Upper lobe of left lung (tissue), 6 donors: ENCODE measurements around the gene NAIF1. TPM values are rescaled to one million over a fixed set of nuclear protein-coding genes. Genes with fewer than 3 reads are reported as not detected.
"Not testable (repeated sequence)": the region's sequence is repeated elsewhere in the genome, so short reads cannot be mapped to it uniquely, and the experiment has no call there.

Experiments
- ATAC-seq, 2 donors: fragments of 200-7000 bp; cut with Tn5 transposase; one replicate each; pipeline ENCODE4 v1.9.1; 2022; ENCODE audit warnings: mild to moderate bottlenecking in 2 of 2, moderate library complexity in 2 of 2; ENCODE audit not compliant: low FRiP score in 2 of 2
- DNase-seq, 2 donors: peaks; one replicate each; pipeline ENCODE4 v3.0.0-alpha.2; 2019 to 2020
- H3K27ac ChIP-seq, 4 donors: fragments of 200-600 bp; sonication (generic); one replicate each; pipeline ENCODE4 v1.5.1; 2016 to 2019
- H3K27me3 ChIP-seq, 4 donors: fragments of 200-600 bp; sonication (generic); one replicate each; pipeline ENCODE4 v1.5.1; 2017 to 2019
- H3K36me3 ChIP-seq, 4 donors: fragments of 200-600 bp; sonication (generic); one replicate each; pipeline ENCODE4 v1.5.1; 2016 to 2019
- H3K4me1 ChIP-seq, 4 donors: fragments of 200-600 bp; sonication (generic); one replicate each; pipeline ENCODE4 v1.5.1; 2018 to 2019
- H3K4me3 ChIP-seq, 4 donors: fragments of 200-600 bp; sonication (generic); one replicate each; pipeline ENCODE4 v1.5.1; 2017 to 2019; ENCODE audit warnings: mild to moderate bottlenecking in 2 of 4, moderate library complexity in 1 of 4
- H3K9me3 ChIP-seq, 4 donors: fragments of 200-600 bp; sonication (generic); one replicate each; pipeline ENCODE4 v1.5.1; 2018 to 2019
- CTCF ChIP-seq, 6 experiments: fragments of 450-650 bp in 4 of 6; fragments of 200-600 bp in 2 of 6; sonication (generic) in 2 of 6; IDR thresholded peaks; one replicate each; pipeline ENCODE4 v1.5.1; 2016 to 2019; ENCODE audit warnings: antibody characterized with exemption in 6 of 6
- EP300 ChIP-seq, 4 donors: sonication (generic); formaldehyde crosslinking; IDR thresholded peaks; one replicate each; pipeline ENCODE4 v1.5.1; 2017; ENCODE audit warnings: antibody characterized with exemption in 4 of 4, control low read depth in 2 of 4
- POLR2A ChIP-seq, 4 donors: fragments of 450-650 bp; IDR thresholded peaks; one replicate each; pipeline ENCODE4 v1.5.1; 2016 to 2017; ENCODE audit warnings: antibody characterized with exemption in 4 of 4, mild to moderate bottlenecking in 2 of 4
- POLR2AphosphoS5 ChIP-seq, 2 donors: sonication (generic); formaldehyde crosslinking; IDR thresholded peaks; one replicate each; pipeline ENCODE4 v1.5.1; 2017; ENCODE audit warnings: antibody characterized with exemption in 2 of 2
- WGBS, 2 donors: methylation state at CpG; one replicate each; pipeline ENCODE4 v1.1.5; 2017 to 2018; 5-methylcytosine and 5-hydroxymethylcytosine counted together
- total RNA-seq, 6 donors: library from RNA; depleted of rRNA in 4 of 6; stranded (reverse); fragments of >200 nt in 4 of 6; gene quantifications; one replicate each; pipeline versions ENCODE4 v1.1.0 to v1.2.1, GENCODE V29; 2016 to 2021
- donor health status: DM: no; HTN: no; CAD: no; lungs with moderate emphysema.
- donor health status: DM: no; HTN: yes; CAD: no; lungs with severe emphysema.

Gene NAIF1
- total RNA-seq, 6 donors from 2014 or later: 8.0 to 37.7 (median 13.0) TPM

GRCh38 chr9:128113526-128114325, 46.6 kb upstream of the NAIF1 start:
- Histone ChIP-seq H3K27me3 (no peaks in the 10 kb centered on the region), H3K9me3 (no peaks in the 10 kb centered on the region), H3K4me1 (peaks cover 3 to 9% (median 7%) of the 10 kb centered on the region in 4 donors), H3K27ac (no peak overlapping the region), H3K36me3 (peaks cover 2 to 12% (median 10%) of the 10 kb centered on the region in 4 donors), H3K4me3 (no peak overlapping the region)
- TF ChIP-seq POLR2AphosphoS5 (IDR thresholded peaks at IDR 0.05) (no peak), POLR2A (IDR thresholded peaks at IDR 0.05) (no peak), EP300 (IDR thresholded peaks at IDR 0.05) (no peak), CTCF (IDR thresholded peaks at IDR 0.05) (no peak)
- peak in 1 of 2 donors; percentile 75 for DNase-seq
- 90 to 96% methylated on average over 8 to 11 of the region's 12 CpGs for WGBS, 2 donors
- ATAC-seq: peak in 1 of 2 donors; percentile 3

- not testable (repeated sequence) for H3K27ac ChIP-seq, DNase-seq, ATAC-seq
Measured at GRCh38 chr9:128111726-128112125, 44.6 kb upstream of the NAIF1 start.

GRCh38 chr9:128109050-128109709, 42.1 kb upstream of the NAIF1 start:
- WGBS, 2 donors: 70 to 77% methylated on average over 18 to 20 of the region's 20 CpGs
- peaks cover 31 to 56% (median 50%) of the 10 kb centered on the region in 4 donors for H3K36me3 ChIP-seq
- H3K27ac ChIP-seq: no peak overlapping the region
- peaks cover 0 to 4% (median 2%) of the 10 kb centered on the region in 4 donors for H3K4me1 ChIP-seq
- DNase-seq: no peak
- H3K4me3 ChIP-seq: no peak overlapping the region
- no peaks in the 10 kb centered on the region for H3K27me3 ChIP-seq
- TF ChIP-seq CTCF (IDR thresholded peaks at IDR 0.05): no peak
- TF ChIP-seq EP300 (IDR thresholded peaks at IDR 0.05): no peak
- TF ChIP-seq POLR2A (IDR thresholded peaks at IDR 0.05): no peak
- TF ChIP-seq POLR2AphosphoS5 (IDR thresholded peaks at IDR 0.05): no peak
- ATAC-seq: no peak
- H3K9me3 ChIP-seq: no peaks in the 10 kb centered on the region

More at GRCh38 chr9:128111726-128112125, 44.6 kb upstream of the NAIF1 start:
- 88 to 94% methylated on average over 10 to 12 of the region's 12 CpGs for WGBS, 2 donors
- H3K36me3 ChIP-seq: peaks cover 20 to 32% (median 30%) of the 10 kb centered on the region in 4 donors
- H3K27me3 ChIP-seq, H3K4me3 ChIP-seq, H3K4me1 ChIP-seq, H3K9me3 ChIP-seq: not testable (repeated sequence)

GRCh38 chr9:128108269-128109049, 41.3 kb upstream of the NAIF1 start:
- Histone ChIP-seq H3K27ac (no peak overlapping the region), H3K4me3 (no peak overlapping the region), H3K27me3 (no peaks in the 10 kb centered on the region), H3K9me3 (no peaks in the 10 kb centered on the region), H3K36me3 (peaks cover 31 to 61% (median 54%) of the 10 kb centered on the region in 4 donors), H3K4me1 (peaks cover 4 to 11% (median 9%) of the 10 kb centered on the region in 4 donors)
- TF ChIP-seq POLR2A (IDR thresholded peaks at IDR 0.05) (no peak), POLR2AphosphoS5 (IDR thresholded peaks at IDR 0.05) (no peak), CTCF (IDR thresholded peaks at IDR 0.05) (no peak), EP300 (IDR thresholded peaks at IDR 0.05) (no peak)
- WGBS, 2 donors: 84 to 87% methylated on average over 15 of the region's 15 CpGs
- ATAC-seq: no peak
- DNase-seq: no peak
